ENCODE data around the gene ELAVL2.

- no peak for TF ChIP-seq CTCF (conservative IDR thresholded peaks at IDR 0.05)
- no peak for TF ChIP-seq ZFX (IDR thresholded peaks at IDR 0.05)
Measured at GRCh38 chr9:23855873-23856604, 30.0 kb upstream of the ELAVL2 start.
